ENCODE data around the gene FDXR.
"Not testable (repeated sequence)": the region's sequence is repeated elsewhere in the genome, so short reads cannot be mapped to it uniquely, and the experiment has no call there.

The FDXR gene

GRCh38 chr17:74875155-74875976 is 2.6 kb upstream of the FDXR start:
- Histone ChIP-seq H3K4me3 (no peak overlapping the region), H3K27ac (no peak overlapping the region)

DNA sequence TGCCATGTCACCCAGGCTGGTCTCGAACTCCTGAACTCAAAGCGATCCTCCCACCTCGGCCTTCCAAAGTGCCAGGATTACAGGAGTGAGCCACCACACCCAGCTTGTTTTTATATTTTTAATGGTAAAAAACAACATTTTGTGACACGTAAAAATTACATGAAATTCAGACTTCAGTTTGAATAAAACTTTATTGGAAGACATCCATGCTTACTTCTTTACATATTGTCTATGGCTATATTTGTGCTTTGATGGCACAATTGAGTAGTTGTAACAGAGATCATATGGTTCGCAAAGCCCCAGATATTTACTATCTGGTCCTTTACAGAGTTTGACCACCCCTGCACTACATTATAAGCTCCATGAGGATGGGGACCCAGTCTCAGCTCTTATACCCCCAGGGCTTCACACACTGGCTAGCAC is 1.8 kb upstream of the FDXR start:
- Histone ChIP-seq H3K4me3 (no peak overlapping the region), H3K27ac (no peak overlapping the region)

DNA sequence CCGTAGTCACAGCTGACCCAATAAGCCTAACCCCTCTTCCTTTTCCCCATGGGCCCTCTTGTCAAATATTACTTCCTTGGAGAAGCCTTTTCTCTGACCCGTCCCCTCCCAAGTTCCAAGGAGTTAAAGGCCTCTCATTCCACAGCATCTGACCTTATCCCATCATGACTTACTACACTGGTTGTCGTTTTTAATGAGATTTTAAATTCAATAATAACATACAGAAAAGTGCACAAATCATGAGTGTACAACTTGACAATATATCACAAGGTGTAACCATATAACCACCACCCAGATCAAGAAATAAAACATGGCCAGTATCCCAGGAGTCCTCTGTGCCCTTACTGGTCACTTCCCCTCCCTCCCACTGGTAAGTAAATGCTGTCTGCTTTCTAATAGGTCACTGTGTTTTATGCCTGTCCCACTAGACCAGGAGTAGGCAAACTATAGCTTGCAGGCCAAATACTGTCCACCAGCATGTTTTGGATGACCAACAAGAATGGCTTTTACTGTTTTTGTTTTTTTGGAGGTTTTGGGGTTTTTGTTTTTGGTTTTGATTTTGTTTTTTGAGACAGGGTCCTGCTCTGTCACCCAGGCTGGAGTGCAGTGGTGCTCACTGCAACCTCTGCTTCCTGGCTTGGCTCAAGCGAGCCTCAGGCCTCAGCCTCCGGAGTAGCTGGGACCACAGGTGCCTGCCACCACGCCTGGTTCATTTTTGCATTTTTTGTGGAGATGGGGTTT is 1.2 kb upstream of the FDXR start:
- H3K27ac ChIP-seq = peak overlapping the region in 20 of 21 experiments; percentile 80 to 96 (median 90)
- H3K4me3 ChIP-seq = peak overlapping the region; percentile 44 to 72 (median 61)

- Histone ChIP-seq H3K4me3 (peak overlapping the region; percentile 44 to 74 (median 61)), H3K27ac (peak overlapping the region; percentile 70 to 96 (median 90))
Observed at GRCh38 chr17:74873037-74873873, 461 bp upstream of the FDXR start.

DNA sequence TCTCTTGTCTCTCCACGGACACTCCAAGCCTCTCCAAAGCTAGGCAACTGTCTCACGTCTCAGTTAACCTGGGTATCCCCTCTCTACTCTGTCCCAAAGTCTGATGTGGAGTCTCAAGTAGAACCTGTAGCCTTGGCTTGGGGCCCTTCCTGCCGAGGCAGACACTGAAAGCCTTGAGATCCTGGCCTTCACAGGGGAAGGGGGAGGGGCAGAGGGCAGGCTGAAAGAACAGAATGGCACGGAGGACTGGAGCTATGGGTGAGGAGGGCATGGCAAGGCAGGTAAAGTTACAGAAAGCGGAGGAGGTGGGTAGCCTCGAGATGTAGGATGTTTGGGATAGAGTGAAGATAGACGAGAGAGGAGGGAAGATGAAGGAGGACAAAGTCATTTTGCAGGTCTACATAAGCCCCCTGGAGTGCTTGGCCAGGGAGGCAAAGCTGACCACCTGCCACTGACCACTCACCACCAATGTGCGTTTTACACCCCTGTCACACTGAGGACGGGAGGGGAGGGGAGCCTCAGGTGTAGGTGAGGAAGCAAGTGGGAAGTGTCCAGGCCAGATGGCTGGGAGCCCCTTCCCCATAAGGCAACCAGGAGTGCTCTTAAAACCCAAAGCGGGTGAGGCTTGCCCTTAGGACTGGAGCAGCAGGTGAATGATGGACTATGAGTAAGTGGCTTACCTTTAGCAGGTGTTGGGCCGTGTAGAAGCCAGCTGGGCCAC is 1.3 kb downstream of the FDXR start:
- Histone ChIP-seq H3K4me3 (peak overlapping the region in 3 of 7 experiments; percentile 56 to 72 (median 65)), H3K27ac (no peak overlapping the region)

DNA sequence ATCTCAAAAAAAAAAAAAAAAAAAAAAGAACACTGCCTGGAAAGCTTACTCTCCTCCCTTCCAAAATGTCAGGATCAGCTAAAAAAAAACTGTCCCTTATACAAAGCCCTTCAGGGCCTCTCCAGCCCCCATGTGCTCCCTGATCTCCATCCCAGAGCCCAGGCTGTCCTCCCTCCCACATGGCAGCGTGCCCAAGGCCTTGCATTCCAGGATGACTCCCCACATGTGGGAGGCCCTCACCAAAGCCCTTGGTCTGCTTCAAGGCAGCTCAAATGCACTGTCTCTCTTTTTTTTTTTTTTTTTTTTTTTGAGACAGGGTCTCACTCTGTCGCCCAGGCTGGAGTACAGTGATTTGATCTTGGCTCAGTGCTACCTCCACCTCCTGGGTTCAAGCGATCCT is 2.3 kb downstream of the FDXR start:
- H3K4me3 ChIP-seq = no peak overlapping the region
- H3K27ac ChIP-seq = no peak overlapping the region

- not testable (repeated sequence) for H3K27ac ChIP-seq, H3K4me3 ChIP-seq
Observed at GRCh38 chr17:74870028-74870427, 2.8 kb downstream of the FDXR start.

DNA sequence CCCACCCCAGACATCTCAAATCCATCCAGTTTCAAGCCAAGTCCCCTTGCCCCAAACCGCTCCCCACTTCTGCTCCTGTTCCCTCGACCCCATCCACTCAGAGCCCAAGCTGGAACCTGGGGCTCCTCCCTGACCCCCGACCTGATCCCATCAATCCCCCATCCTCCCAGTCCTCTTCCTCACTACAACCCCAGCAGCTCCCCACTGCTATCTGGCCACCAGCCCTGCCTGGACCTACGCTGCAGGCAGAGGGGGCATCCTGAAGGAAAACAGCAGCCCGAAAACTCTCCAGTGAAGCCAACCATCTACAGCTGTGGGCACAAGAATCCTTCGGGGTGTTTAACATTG is 3.9 kb downstream of the FDXR start:
- H3K27ac ChIP-seq = no peak overlapping the region
- H3K4me3 ChIP-seq = no peak overlapping the region

DNA sequence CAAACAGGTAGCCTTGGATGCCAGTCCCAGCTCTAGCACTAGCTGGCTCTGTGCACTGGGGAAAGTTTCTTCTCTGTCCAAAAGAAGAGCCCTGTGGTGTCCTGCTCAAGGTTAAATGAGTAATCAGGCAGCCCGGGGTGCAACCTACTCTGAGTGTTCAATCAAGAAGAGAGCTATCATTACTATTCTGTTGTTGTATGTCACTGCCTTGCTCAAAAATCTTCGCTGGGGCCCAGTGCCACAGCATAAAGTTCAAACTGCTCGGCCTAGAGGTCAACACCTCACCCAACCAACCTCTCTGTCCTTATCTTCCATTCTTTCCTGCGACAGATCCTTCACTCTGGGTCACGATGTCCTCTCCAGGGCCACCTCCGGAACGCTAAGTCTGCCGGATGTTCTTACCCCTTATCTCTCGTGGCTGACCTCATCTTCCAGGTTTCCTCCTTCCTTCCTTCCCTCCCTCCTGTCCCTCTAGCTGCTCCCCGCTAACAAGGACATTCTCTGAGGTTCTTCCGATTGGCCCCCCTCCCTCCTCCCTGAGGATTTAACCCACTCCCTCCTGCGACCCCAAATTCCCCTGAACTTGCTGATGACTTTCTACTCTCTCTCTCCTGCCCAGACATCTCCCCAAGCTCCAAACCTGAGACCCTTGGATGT is 4.4 kb downstream of the FDXR start:
- Histone ChIP-seq H3K27ac (no peak overlapping the region), H3K4me3 (no peak overlapping the region)

GRCh38 chr17:74866198-74866835 is 6.5 kb downstream of the FDXR start:
- H3K4me3 ChIP-seq = no peak overlapping the region
- no peak overlapping the region for H3K27ac ChIP-seq

- no peak overlapping the region for H3K27ac ChIP-seq
- H3K4me3 ChIP-seq = no peak overlapping the region
Observed at GRCh38 chr17:74865504-74866197, 7.1 kb downstream of the FDXR start.

DNA sequence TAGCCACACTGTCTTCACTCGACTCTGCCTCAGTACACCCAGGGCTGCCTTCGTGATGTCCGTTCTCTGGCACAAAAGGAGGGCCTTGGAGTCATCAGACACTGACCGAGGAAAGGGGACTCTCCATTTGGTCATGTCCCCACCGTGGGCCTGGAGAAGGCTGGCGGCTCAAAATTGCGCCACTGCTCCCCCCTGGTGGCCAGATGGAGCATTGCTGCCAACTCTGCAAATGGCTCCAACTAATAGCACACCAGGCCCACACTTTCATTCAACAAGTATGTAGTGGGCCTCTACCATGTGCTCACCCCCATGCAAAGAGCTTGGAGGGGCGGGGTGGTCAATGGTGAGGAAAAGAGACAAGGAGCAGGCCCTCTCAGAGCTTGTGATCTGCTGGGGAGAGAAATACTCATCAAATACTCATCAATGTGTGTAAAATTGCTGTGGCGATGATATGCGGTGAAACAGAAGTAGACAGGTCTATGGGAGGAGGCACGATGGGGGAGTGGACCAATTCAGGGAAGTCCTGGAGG is 7.9 kb downstream of the FDXR start:
- Histone ChIP-seq H3K4me3 (no peak overlapping the region), H3K27ac (no peak overlapping the region)

DNA sequence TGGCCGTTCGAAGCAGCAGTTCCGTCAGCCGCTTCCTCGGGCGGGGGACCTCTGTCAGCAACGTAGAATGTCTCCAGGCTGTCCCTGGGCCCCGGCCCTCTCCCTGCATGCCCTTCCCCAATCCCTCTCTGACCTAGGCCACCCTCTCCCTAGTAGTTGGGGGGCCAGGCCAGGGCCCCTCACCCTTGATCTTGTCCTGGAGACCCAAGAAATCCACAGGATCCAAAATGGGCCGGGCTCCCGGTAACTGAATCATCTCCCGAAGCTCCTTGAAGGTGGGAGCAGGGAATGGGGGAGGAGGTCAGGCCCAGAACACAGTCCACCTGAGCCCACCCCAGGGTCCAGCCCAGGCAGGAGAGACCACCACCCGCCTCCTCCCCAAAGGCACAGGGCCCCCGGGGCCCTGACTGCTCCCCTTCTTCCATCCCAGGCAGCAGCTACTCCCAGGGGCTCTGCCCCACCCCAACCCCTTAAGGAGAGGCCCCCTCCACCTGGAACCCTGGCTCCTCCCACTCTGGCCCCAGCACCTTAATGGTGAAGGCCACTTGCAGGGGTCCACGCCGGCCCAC is 8.4 kb downstream of the FDXR start:
- Histone ChIP-seq H3K27ac (no peak overlapping the region), H3K4me3 (no peak overlapping the region)

GRCh38 chr17:74863420-74864296 is 9.1 kb downstream of the FDXR start:
- H3K4me3 ChIP-seq = no peak overlapping the region
- no peak overlapping the region for H3K27ac ChIP-seq

GRCh38 chr17:74862919-74863318 is 9.9 kb downstream of the FDXR start:
- H3K27ac ChIP-seq = no peak overlapping the region

GRCh38 chr17:74862108-74862901 is 10.5 kb downstream of the FDXR start:
- H3K4me3 ChIP-seq = no peak overlapping the region
- no peak overlapping the region for H3K27ac ChIP-seq

More at GRCh38 chr17:74862919-74863318, 9.9 kb downstream of the FDXR start:
- H3K4me3 ChIP-seq = no peak overlapping the region

Measured in skin epidermis (tissue), 12 donors.